Activated CD4-positive, alpha-beta T cell treated with anti-CD3 and anti-CD28 coated beads for 24 hours (primary cell): Measurements from ENCODE around the gene SMOC2.
"Not testable (repeated sequence)": the region's sequence is repeated elsewhere in the genome, so short reads cannot be mapped to it uniquely, and the experiment has no call there.

Source experiments
- DNase-seq, 2 donors: peaks; one replicate each; pipeline ENCODE4 v3.0.0-alpha.2; 2020; ENCODE audit warnings: low read depth in 2 of 2

Gene SMOC2

DNA sequence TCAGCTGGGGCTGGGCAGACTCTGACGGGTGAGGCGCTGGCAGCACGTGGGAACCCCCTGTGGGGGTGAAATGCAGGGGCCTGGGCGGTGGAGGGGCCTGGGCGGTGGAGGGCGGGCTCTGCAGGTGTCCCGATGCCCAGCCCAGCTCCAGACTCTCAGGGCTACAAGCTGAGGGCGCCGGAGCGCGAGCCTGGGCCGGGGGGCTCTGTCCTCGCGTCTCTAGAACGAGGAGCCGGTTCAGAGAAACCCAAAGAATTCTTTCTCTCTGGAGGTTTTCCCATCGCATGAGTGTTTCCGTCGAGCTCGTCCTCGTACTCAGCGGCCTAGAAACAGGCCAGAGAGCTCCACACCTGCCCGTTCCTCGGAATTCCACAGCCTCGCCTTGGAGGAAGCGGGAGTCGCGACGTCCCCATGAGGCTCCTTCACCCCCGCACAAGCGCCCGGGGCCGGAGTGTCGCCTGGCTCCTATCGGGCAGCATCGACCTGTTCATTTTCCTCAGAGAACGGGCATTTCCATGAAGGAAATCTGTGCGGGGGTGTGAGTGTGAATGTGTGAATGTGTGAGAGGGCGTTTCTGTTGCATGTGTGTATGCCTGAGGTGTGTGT is 76.9 kb downstream of the SMOC2 start:
- DNase-seq, result no peak

DNA sequence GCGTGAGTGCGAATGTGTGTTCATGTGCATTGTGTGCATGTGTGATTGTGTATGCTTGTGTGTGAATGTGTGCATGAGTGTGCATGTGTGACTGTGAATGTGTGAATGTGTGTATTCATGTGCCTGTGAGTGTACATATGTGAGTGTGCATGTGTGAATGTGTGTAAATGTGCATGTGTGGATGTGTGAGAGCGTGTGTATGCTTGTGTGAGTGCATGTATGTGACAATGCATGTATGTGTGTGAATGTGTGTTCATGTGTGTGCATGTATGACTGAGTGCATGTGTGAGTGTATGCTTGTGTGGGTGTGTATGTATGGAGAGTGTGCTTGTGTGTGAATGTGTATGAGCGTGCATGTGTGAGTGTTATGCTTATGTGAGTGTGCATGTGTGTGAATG is 77.4 kb downstream of the SMOC2 start:
- DNase-seq, result no peak

DNA sequence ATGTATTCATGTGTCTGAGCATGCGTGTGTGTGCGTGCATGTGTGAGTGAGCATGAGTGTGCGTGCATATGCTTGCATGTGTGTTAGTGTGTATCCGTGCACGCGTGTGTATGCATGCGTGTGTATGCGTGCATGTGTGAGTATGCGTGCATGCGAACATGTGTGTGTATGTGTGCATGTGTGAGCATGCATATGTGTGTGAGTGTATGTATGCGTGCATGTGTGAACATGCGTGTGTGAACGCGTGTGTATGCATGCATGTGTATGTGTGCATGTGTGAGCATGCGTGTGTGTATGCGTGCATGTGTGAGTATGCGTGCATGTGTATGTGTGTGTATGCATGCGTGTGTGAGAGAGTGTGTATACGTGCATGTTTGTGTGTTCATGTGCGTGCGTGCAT is 77.9 kb downstream of the SMOC2 start:
- DNase-seq, result no peak

DNA sequence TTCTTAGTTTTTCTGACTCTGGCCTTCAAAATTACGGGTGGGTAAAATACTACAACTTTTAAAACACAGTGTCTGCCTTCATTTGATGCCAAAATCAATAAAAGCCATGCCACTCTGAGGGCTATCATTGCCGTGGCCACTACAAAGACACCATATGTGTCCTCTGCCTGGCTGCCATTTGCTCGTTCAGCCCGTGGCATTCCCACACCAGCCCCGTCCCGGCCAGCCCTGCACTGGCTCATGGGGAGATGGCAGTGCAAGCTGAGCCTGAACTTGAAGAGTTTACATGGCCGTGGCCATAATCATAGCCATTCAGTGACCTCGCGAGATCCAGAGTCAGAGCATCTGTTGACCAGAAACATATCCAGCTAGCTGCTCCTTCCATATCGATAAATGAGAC is 79.2 kb downstream of the SMOC2 start:
- no peak for DNase-seq

DNA sequence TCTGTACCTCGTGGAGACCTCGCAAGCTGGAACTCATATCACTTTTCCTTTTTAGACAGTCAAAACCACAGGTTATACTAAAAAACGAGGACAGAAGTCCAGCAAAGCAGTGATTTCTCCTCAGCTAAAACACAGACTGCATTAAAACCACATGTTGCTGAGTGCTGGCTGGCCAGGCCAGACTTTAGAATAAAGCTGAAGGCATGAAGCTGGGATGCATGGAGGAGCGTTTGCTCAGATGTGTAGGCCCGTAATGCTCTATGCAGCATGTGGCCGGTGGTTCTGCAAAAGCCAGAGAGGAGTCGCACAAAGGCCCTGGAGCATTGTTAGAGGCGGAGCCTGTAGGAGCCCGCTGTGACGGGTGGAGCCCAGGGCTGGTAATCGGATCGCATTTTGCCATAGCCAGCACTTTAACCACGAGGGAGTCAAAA is 83.6 kb downstream of the SMOC2 start:
- no peak for DNase-seq

DNA sequence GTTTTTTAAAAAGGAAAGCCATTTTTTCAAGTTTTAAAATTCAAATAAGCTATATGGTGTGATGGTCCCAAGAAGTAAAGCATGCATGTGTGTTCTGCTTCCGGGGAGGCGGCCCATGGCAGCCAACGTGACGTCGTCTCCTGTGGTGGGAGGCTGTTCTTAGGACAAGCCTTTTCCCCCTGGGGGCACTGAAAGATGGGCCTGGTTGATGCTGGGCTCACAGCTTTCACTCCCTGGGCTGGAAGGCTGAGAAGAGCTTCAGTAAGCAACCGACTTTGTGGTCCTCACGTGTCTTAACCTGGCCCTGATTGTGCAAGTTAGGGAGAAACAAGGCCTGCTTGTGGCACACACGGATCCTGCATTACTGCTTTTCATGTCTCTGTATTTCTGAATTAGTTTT is 84.1 kb downstream of the SMOC2 start:
- DNase-seq, result no peak

DNA sequence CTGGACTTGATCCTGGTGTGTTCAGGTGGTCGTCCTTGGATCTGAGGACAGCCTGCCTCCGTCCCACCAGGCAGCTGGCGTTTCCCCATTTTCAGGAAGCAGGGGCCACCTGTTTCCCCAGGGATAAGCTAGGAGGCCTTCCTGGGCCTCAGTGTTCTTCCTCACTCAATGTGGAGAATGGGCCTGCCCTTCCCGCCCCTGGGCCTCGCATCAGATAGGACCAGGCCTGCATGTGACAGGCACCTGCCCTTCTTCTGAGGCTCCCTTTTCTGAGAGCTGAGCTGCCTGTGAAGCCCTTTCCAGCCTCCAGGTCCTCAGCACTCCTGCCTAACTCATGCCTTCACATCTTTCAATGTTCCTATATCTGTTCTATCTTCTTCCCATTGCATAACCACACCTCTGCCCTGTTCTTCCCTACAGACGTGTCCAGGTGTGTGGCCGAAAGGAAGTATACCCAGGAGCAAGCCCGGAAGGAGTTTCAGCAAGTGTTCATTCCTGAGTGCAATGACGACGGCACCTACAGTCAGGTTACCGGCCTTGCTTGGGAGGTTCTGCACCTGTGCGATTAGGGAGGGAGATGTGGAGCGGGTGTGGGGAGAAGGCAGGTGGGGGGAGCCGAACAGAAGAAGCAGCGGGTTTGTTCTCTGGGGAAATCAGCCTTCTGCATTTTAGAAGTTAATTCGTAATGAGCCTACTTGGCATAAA is 85.1 kb downstream of the SMOC2 start:
- no peak for DNase-seq

DNA sequence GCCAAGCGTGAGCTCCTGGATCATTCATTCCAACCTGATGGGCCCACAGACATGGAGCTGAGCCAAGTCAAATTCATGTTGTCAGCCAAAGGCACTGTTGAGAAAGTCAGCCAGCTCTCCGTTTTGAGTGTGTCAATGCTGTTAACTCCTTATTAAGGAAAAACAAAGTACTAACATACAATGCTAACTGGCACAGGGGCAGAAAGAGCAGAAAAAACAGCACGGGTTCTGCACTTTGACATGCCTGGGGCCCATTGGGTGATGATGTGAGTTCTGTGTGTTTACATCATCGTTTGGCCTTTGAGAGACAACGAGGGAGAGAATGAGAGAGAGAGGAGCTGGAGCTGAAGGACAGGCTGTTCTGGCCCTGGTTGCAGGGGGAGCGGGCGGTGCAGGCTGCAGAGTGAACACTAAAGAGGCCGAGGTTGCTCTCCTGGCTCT is 85.9 kb downstream of the SMOC2 start:
- DNase-seq, result no peak

DNA sequence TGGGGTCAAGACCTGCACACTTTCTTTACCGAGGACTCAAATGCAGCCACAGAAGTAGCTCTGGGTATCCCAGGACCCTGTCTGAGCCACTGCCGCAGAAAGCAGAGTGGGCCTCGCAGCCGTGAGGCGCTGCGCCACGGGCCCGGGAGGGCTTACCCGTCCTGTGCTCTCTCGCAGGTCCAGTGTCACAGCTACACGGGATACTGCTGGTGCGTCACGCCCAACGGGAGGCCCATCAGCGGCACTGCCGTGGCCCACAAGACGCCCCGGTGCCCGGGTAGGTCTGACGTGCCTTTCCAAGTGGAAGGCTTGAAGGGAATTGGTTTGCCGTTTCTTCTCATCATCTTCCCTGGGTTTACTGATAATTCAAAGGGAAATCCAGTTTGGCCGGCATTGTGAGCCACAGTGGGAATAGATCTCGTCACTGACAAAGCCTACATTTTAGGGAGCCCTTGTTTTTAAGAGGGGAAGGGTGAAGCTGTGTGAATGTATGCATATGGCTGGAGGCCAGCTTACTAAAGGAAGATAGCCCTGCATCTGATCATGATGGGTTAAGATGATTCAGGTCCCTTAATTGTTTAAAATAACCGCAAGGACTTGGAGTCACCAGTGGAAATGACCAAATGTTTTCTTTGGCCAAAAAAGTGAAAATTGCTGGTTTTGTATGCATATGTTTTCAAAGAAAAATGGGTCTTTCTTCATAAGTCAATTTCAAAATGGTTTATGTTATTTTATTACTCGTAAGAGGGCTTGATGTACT is 86.6 kb downstream of the SMOC2 start:
- no peak for DNase-seq

DNA sequence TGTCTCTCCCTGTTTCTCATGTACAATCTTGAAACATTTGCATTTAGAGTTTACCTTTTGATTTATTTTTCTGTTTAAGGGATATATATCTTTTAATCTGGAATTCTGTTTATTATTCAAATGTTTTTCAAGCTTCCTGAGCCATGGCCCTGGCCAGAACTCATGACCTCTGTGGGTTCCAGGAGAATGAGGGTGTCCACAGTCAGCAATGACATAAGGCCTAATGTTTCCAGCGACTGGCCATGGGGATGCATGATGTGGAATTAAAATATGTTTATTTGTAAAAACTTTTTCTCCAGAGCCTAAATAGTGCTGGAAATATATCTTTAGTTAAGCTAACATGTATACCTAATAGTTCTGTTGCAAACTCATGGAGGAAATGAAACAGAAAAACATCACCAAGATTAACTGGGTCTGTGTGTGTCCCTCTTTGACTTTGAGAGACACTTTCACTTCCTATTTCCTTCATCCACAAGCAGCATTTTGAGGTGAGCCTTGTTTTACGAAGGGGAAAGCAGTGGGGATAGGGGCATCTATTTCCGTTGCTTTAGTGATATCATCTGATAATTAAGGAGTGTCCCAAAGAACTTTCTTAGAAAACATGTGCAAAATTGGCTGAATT is 87.6 kb downstream of the SMOC2 start:
- no peak for DNase-seq

DNA sequence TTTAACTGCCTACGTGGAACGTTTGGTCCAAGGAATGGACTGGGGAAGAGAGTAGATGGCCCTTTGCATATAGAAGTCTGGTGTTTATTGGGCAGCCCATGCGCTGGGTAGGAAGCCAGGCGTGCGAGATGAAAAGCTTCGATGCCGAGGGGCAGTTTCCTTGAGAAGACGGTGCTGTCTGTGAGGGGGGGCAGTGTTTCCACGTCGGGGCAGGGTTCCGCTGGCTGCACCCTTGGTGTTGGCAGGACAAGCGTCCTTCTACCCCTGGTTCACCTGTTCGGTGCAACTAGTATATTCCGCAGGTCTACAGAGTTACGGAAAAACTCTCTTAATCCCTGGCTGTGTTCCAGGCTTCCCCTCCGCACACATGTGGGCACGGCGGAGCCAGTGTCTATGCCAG is 88.2 kb downstream of the SMOC2 start:
- DNase-seq, result no peak

DNA sequence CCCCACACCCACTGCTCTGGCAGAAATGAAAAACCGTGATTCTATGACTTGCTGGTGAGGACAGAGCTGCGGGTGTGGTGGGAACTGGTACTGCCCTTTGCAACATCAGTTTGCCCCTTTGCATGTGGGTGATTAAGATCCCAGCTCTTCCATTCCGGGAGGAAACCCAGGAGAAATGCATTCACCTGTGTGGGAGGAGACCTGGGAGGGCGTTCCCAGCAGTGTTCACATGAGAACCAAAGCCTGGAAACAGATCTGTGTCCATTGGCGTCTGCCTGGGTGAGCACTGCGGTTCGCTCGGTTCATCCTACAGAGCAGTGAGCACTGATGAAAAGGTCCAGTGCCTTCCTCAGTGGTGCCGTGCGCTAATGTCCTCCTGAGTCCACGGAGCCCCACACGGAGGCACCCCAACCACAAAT is 89.7 kb downstream of the SMOC2 start:
- no peak for DNase-seq

DNA sequence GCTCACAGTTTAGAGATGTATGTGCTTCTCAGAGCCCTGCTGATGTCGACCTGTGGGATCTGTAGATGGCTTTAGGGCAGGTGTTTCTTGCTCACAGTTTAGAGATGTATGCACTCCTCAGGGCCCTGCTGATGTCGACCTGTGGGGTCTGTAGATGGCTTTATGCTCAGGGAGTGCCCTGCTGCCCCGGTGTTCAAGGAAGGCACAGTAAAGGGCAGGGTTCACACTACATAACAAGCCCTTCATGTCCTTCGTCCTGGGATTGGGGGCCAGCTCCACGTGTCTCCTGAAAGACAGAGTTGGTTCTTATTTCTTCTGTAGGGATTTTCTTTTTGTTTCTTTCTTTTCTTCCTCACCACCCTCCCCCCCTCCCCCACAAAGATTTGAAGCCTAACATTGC is 91.1 kb downstream of the SMOC2 start:
- no peak for DNase-seq

DNA sequence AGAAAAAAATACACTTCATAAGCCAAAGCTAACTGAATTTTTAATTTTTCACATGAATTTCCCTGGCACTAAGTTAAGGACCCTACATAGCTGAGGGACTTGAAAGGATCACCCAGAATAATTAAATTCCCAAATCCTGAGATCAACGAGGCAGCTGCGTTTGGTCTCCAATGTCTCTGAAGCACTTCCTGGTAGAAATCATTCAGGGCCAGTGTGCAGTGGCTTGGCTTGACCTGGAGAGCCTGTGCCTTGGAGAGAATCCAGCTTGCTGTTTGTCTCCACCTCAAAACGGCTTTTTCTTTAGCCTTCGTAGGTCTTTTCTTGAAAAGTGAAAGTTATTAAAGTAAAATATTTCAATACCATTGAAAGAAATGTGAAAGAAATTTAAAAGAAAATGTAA is 92.4 kb downstream of the SMOC2 start:
- no peak for DNase-seq

DNA sequence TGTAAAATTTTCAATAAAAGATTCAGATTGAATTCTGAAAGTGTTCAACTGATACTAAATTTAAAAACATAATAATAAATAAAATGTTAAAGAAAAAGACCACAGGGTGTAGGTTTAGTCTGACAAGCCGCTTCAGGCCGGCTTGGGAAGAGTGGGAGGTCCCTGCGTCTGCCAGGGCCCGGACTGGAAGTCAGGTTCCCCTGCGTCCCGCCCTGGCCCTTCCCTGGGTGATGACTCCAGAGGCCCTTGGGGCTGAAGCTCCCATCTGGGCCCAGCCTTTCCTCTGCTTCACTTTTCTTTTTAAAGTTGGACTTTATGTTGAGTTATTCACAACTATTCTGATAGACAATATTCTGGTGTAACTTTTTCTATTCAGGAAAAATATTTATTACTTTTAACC is 93.3 kb downstream of the SMOC2 start:
- DNase-seq, result no peak

DNA sequence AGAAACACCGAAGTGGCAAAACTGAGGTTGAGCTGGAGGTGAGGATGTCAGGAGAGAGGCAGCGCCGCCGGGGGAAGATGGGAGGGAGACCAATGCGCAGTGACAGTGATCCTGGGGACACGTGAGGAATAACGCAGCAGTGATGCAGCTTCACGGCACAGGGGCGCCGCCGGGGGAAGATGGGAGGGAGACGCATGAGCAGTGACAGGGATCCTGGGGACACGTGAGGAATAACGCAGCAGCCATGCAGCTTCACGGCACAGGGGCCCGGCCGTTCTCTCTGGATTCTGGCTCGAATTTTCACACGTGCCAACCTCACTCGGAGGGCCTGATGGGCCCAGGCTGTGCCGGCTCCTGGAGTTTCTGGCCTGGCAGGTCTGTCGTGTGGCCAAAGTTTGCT is 94.7 kb downstream of the SMOC2 start:
- no peak for DNase-seq

DNA sequence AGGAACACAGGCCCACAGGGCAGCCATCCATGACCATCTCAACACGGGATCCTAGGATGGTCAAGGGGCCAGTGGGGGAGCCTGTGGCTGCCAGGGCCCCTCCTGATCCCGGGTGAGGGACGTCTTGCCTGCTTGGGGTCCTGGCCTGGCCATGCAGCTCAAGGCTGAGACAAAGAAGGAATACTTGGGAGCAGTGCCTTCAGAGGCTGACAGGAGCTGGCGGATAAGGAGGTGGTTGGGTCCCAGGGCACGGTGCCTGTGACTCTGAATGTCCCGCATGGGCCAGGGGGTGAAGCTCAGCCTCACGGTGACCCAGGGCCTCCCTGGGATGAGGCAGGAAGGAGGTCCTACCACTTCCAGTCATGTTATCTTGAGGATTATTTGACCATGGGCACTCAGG is 95.2 kb downstream of the SMOC2 start:
- DNase-seq, result no peak

DNA sequence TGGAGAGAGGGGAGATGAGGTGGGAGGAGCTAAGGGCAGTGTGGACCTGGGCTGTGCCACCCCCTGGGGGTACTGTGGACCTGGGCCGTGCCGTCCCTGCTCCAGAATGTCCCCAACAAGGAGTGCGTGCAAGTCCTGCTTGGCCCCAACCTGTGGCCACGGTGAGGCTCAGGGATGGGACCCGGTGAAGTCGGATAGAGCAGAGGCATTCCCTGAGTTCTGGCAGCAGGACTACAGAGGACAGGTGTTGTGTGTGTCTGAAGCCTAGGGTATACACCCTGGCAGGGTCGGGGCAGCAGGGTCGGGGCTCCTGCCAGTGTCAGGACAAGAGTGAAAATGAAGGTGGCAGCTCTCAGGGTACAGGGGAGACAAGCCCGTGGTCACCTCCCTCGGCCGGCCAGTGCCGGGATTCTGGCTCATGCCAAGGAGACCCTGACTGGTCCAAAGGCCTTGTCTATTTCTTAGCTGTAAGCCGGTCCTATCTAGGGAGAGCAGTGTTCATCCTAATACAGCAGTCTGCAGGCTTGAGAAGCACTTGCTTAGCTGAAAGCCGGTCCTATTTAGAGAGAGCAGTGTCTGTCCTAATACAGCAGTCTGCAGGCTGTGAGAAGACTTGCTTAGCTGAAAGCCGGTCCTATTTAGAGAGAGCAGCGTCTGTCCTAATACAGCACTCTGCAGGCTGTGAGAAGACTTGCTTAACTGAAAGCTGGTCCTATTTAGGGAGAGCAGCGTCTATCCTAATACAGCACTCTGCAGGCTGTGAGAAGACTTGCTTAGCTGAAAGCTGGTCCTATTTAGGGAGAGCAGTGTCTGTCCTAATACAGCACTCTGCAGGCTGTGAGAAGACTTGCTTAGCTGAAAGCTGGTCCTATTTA is 95.9 kb downstream of the SMOC2 start:
- no peak for DNase-seq

DNA sequence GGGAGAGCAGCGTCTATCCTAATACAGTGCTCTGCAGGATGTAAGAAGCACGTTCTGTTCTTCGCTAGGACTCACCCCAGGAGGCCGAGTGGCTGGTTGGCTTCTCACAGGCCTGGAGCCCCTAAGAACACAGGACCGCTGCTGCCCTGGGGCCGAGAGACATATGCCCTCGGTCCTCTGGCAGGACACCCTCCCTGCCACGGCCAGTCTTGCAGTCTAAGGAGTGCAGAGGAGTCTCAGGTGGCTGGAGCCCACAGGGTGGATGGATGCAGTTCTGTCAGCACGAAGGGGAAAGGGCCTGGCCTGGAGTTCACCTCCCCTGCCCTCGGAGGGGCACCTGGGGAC is 96.5 kb downstream of the SMOC2 start:
- DNase-seq, result no peak

DNA sequence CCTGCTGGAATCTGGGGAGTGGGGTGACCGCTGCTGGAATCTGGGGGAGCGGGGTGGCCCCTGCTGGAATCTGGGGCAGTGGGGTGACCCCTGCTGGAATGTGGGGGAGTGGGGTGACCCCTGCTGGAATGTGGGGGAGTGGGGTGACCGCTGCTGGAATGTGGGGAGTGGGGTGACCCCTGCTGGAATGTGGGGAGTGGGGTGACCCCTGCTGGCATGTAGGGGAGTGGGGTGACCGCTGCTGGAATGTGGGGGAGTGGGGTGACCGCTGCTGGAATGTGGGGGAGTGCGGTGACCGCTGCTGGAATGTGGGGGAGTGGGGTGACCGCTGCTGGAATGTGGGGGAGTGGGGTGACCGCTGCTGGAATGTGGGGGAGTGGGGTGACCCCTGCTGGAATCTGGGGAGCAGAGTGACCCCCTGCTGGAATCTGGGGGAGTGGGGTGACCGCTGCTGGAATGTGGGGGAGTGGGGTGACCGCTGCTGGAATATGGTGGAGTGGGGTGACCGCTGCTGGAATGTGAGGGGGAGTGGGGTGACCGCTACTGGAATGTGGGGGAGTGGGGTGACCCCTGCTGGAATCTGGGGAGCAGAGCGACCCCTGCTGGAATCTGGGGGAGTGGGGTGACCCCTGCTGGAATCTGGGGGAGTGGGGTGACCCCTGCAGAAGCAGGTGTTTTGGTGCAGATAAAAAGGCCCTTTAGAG is 97.4 kb downstream of the SMOC2 start:
- not testable (repeated sequence) for DNase-seq
